Mesenchymal stem cell (in vitro differentiated cells and primary cell): ENCODE data around the gene SGK1.
A peak's percentile ranks its signal among the peaks of the same experiment; 100 is the strongest.

Source experiments
- DNase-seq: peaks from one replicate; pipeline ENCODE4 v3.0.0-alpha.2; 2013
- H2AFZ ChIP-seq: one replicate; pipeline ENCODE4 v1.6.1; 2013; ENCODE audit warnings: low read depth, mild to moderate bottlenecking, control low read depth, inconsistent platforms, low read length, moderate library complexity
- H2AK5ac ChIP-seq: 2 replicates; pipeline ENCODE4 v1.6.1; 2013; ENCODE audit warnings: low read length, moderate library complexity, mild to moderate bottlenecking, inconsistent platforms; ENCODE audit not compliant: severe bottlenecking
- H2BK120ac ChIP-seq: one replicate; pipeline ENCODE4 v1.6.1; 2013; ENCODE audit warnings: low read depth, mild to moderate bottlenecking, inconsistent platforms, low read length, moderate library complexity
- H2BK12ac ChIP-seq, 2 experiments: one replicate each; pipeline ENCODE4 v1.6.1; 2013; ENCODE audit warnings: inconsistent platforms in 2 of 2, low read length in 2 of 2, mild to moderate bottlenecking in 2 of 2, moderate library complexity in 2 of 2, control low read depth in 1 of 2
- H2BK15ac ChIP-seq: one replicate; pipeline ENCODE4 v1.6.1; 2013; ENCODE audit warnings: mild to moderate bottlenecking, low read depth, inconsistent platforms; ENCODE audit not compliant: poor library complexity, severe bottlenecking
- H2BK5ac ChIP-seq: 2 replicates; pipeline ENCODE4 v1.6.1; 2013; ENCODE audit warnings: low read depth, mild to moderate bottlenecking, low read length, control low read depth, inconsistent platforms; ENCODE audit not compliant: poor library complexity, severe bottlenecking
- H3K14ac ChIP-seq, 2 experiments: one replicate each; pipeline ENCODE4 v1.6.1; 2013; ENCODE audit warnings: inconsistent platforms in 2 of 2, low read length in 2 of 2, control low read depth in 1 of 2, mild to moderate bottlenecking in 1 of 2, moderate library complexity in 1 of 2
- H3K18ac ChIP-seq, 2 experiments: one replicate each; pipeline ENCODE4 v1.6.1; 2013; ENCODE audit warnings: inconsistent platforms in 2 of 2, low read length in 2 of 2, control low read depth in 1 of 2, low read depth in 1 of 2, mild to moderate bottlenecking in 1 of 2
- H3K23ac ChIP-seq, 2 experiments: one replicate each; pipeline ENCODE4 v1.6.1; 2013; ENCODE audit warnings: inconsistent platforms in 2 of 2, low read length in 2 of 2, mild to moderate bottlenecking in 2 of 2, moderate library complexity in 2 of 2, control low read depth in 1 of 2
- H3K27ac ChIP-seq: 2 replicates; pipeline ENCODE4 v1.5.1; 2013; ENCODE audit warnings: mild to moderate bottlenecking, moderate library complexity, low read length, control low read depth, inconsistent platforms; ENCODE audit not compliant: poor library complexity, severe bottlenecking
- H3K27me3 ChIP-seq, 2 experiments: 2 replicates each; pipeline versions ENCODE4 v1.6.1 to v1.7.0; 2013; ENCODE audit warnings: low read length in 2 of 2, mild to moderate bottlenecking in 2 of 2, moderate library complexity in 2 of 2, control low read depth in 1 of 2, inconsistent platforms in 1 of 2; ENCODE audit not compliant: control insufficient read depth in 1 of 2, insufficient read depth in 1 of 2
- H3K36me3 ChIP-seq, 2 experiments: 2 replicates each; pipeline versions ENCODE4 v1.6.1 to v1.7.0; 2013; ENCODE audit warnings: low read length in 2 of 2, control low read depth in 1 of 2, inconsistent platforms in 1 of 2, low read depth in 1 of 2, mild to moderate bottlenecking in 1 of 2; ENCODE audit not compliant: insufficient read depth in 2 of 2, control insufficient read depth in 1 of 2
- H3K4ac ChIP-seq, 2 experiments: one replicate each; pipeline ENCODE4 v1.6.1; 2013; ENCODE audit warnings: inconsistent platforms in 2 of 2, low read length in 2 of 2, mild to moderate bottlenecking in 2 of 2, moderate library complexity in 2 of 2, control low read depth in 1 of 2, low read depth in 1 of 2
- H3K4me1 ChIP-seq: 2 replicates; pipeline ENCODE4 v1.6.1; 2013; ENCODE audit warnings: low read depth, low read length, control low read depth; ENCODE audit not compliant: control insufficient read depth, insufficient read depth
- H3K4me2 ChIP-seq: 2 replicates; pipeline ENCODE4 v1.6.1; 2013; ENCODE audit warnings: low read length, mild to moderate bottlenecking, inconsistent platforms; ENCODE audit not compliant: poor library complexity, severe bottlenecking
- H3K4me3 ChIP-seq, 2 experiments: 2 replicates each; pipeline versions ENCODE4 v1.5.1 to v1.7.0; 2013; ENCODE audit warnings: low read length in 2 of 2, mild to moderate bottlenecking in 2 of 2, control low read depth in 1 of 2, low read depth in 1 of 2; ENCODE audit not compliant: insufficient read depth in 1 of 2
- H3K79me1 ChIP-seq: replicated peaks from 2 replicates; pipeline ENCODE4 v1.6.1; 2013; ENCODE audit warnings: mild to moderate bottlenecking, control low read depth, low read length, inconsistent platforms; ENCODE audit not compliant: poor library complexity, severe bottlenecking
- H3K9ac ChIP-seq: 2 replicates; pipeline ENCODE4 v1.7.0; 2013; ENCODE audit warnings: mild to moderate bottlenecking, low read length, moderate library complexity
- H3K9me3 ChIP-seq: 2 replicates; pipeline ENCODE4 v1.7.0; 2013; ENCODE audit warnings: mild to moderate bottlenecking, low read length; ENCODE audit not compliant: control insufficient read depth
- H4K8ac ChIP-seq: one replicate; pipeline ENCODE4 v1.6.1; 2013; ENCODE audit warnings: inconsistent platforms, mild to moderate bottlenecking, low read length, moderate library complexity
- H4K91ac ChIP-seq: one replicate; pipeline ENCODE4 v1.6.1; 2013; ENCODE audit warnings: mild to moderate bottlenecking, low read length, inconsistent platforms
- WGBS: methylation state at CpG from one replicate; pipeline ENCODE4 v1.1.7; 2013; ENCODE audit warnings: mixed read lengths; 5-methylcytosine and 5-hydroxymethylcytosine counted together

Gene SGK1

GRCh38 chr6:134272374-134272773 lies 45.5 kb downstream of the SGK1 start:
- Histone ChIP-seq H2BK15ac (no peak overlapping the region), H3K4me3 (no peak overlapping the region), H3K4me1 (peaks cover 4% of the 10 kb centered on the region), H3K27me3 (no peaks in the 10 kb centered on the region), H3K4me2 (no peak overlapping the region), H3K9me3 (no peaks in the 10 kb centered on the region), H3K36me3 (no peaks in the 10 kb centered on the region), H2AFZ (no peak overlapping the region), H3K9ac (no peak overlapping the region), H3K23ac (no peak overlapping the region), H2BK120ac (no peak overlapping the region), H4K91ac (no peak overlapping the region), H3K4ac (no peak overlapping the region), H3K27ac (no peak overlapping the region), H2BK12ac (no peak overlapping the region), H3K79me1 (no peaks in the 10 kb centered on the region), H3K18ac (no peak overlapping the region), H4K8ac (no peak overlapping the region), H2BK5ac (no peak overlapping the region), H2AK5ac (no peak overlapping the region), H3K14ac (no peak overlapping the region)
- DNase-seq: no peak
- 99% methylated on average over 4 of the region's 5 CpGs for WGBS

DNA sequence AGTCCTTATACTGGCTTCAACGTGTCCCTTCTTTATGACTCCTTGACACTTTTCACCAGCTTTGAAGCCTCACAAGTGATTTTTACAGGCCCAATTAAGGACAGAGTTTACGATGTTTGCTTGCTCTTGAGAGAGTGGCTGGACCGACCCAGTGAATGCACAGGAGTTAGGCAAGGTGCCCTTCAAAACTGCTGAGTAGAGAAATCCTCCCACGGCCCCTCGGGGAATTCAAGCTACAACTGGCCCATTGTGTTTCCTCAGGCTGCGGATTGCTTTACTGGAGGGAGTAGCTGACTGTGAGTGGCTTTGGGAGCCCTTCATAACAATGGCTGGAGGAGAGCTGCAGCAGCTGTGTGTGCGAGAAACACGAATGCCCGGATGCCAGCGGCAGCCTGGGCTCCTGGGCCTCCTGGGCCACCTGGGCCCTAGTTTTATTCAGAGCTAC lies 50.0 kb downstream of the SGK1 start:
- Histone ChIP-seq H4K91ac (no peak overlapping the region), H3K9me3 (no peaks in the 10 kb centered on the region), H2BK120ac (no peak overlapping the region), H3K79me1 (no peaks in the 10 kb centered on the region), H2BK12ac (no peak overlapping the region), H3K14ac (no peak overlapping the region), H3K23ac (no peak overlapping the region), H2BK15ac (no peak overlapping the region), H2AK5ac (no peak overlapping the region), H3K4me1 (no peaks in the 10 kb centered on the region), H3K4ac (no peak overlapping the region), H2AFZ (peak overlapping the region; percentile 18), H2BK5ac (no peak overlapping the region), H3K9ac (no peak overlapping the region), H3K18ac (no peak overlapping the region), H3K27me3 (no peaks in the 10 kb centered on the region), H3K36me3 (no peaks in the 10 kb centered on the region), H3K27ac (no peak overlapping the region), H4K8ac (no peak overlapping the region), H3K4me3 (no peak overlapping the region), H3K4me2 (no peak overlapping the region)
- WGBS: 55% methylated on average over 10 of the region's 10 CpGs
- DNase-seq: no peak

- H3K14ac ChIP-seq: no peak overlapping the region
- no CpG with 5 or more reads among the region's 2 CpGs for whole genome bisulfite sequencing
Observed at GRCh38 chr6:134266776-134267175, 51.1 kb downstream of the SGK1 start.

DNA sequence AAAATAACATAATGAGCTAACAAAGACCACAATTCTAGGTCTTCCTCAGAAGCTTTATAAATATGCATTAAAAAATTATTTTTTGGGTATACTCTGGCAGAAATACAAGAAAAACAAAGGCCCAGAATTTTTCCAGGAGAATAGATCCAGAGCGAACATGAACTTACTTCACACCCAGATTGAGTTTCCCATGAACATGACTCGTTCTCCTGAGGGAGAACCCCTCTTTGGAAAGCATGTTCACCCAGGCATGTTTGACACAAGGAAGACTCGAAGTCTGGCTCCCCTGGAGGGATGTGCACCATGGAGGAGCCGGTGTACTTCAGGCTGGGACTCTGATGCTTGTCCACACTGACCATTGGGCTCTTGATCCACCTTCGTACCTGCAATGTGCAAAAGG lies 56.1 kb downstream of the SGK1 start:
- H3K36me3 ChIP-seq: no peaks in the 10 kb centered on the region
- H3K27ac ChIP-seq: no peak overlapping the region
- H3K4me3 ChIP-seq: no peak overlapping the region
- no peak overlapping the region for H2BK120ac ChIP-seq
- H3K4me1 ChIP-seq: peaks cover 4% of the 10 kb centered on the region
- H2BK15ac ChIP-seq: no peak overlapping the region
- H4K8ac ChIP-seq: no peak overlapping the region
- H3K27me3 ChIP-seq: no peaks in the 10 kb centered on the region
- no peaks in the 10 kb centered on the region for H3K9me3 ChIP-seq
- DNase-seq: no peak
- 95% methylated on average over 5 of the region's 5 CpGs for WGBS
- no peak overlapping the region for H2BK5ac ChIP-seq
- H2BK12ac ChIP-seq: no peak overlapping the region
- H2AFZ ChIP-seq: no peak overlapping the region
- no peak overlapping the region for H3K4me2 ChIP-seq
- no peaks in the 10 kb centered on the region for H3K79me1 ChIP-seq
- H3K23ac ChIP-seq: no peak overlapping the region
- no peak overlapping the region for H3K9ac ChIP-seq
- no peak overlapping the region for H3K18ac ChIP-seq
- H3K14ac ChIP-seq: no peak overlapping the region
- no peak overlapping the region for H2AK5ac ChIP-seq
- H3K4ac ChIP-seq: no peak overlapping the region
- H4K91ac ChIP-seq: no peak overlapping the region

More at GRCh38 chr6:134266776-134267175, 51.1 kb downstream of the SGK1 start:
- no peak overlapping the region for H3K4me2 ChIP-seq
- no peaks in the 10 kb centered on the region for H3K36me3 ChIP-seq
- no peak overlapping the region for H3K23ac ChIP-seq
- no peak overlapping the region for H2BK120ac ChIP-seq
- H3K4me1 ChIP-seq: peaks cover 2% of the 10 kb centered on the region
- no peak overlapping the region for H2BK5ac ChIP-seq
- no peak overlapping the region for H2BK15ac ChIP-seq
- no peak overlapping the region for H3K9ac ChIP-seq
- H2BK12ac ChIP-seq: no peak overlapping the region
- DNase-seq: no peak
- H4K91ac ChIP-seq: no peak overlapping the region
- H3K9me3 ChIP-seq: no peaks in the 10 kb centered on the region
- no peak overlapping the region for H4K8ac ChIP-seq
- no peak overlapping the region for H2AK5ac ChIP-seq
- no peak overlapping the region for H2AFZ ChIP-seq
- H3K27me3 ChIP-seq: no peaks in the 10 kb centered on the region
- no peak overlapping the region for H3K4me3 ChIP-seq
- H3K18ac ChIP-seq: no peak overlapping the region
- H3K27ac ChIP-seq: no peak overlapping the region
- H3K4ac ChIP-seq: no peak overlapping the region
- H3K79me1 ChIP-seq: no peaks in the 10 kb centered on the region
